Ishikawa (cell line): Measurements from ENCODE around the gene ZDHHC5.

Experiments
- CEBPB ChIP-seq: IDR thresholded peaks from 2 replicates; pipeline ENCODE4 v1.6.1; 2012
- TAF1 ChIP-seq: IDR thresholded peaks from 2 replicates; pipeline ENCODE4 v1.6.1; 2012; ENCODE audit warnings: low read depth, mild to moderate bottlenecking
- YY1 ChIP-seq: IDR thresholded peaks from 2 replicates; pipeline ENCODE4 v1.6.1; 2012; ENCODE audit warnings: low read depth

GRCh38 chr11:57656885-57657193 lies 11.1 kb upstream of the ZDHHC5 start:
- no peak for TF ChIP-seq YY1
- no peak for TF ChIP-seq TAF1
- TF ChIP-seq CEBPB: no peak
